Measurements from ENCODE around the gene TUSC2.

The TUSC2 gene, protein sequence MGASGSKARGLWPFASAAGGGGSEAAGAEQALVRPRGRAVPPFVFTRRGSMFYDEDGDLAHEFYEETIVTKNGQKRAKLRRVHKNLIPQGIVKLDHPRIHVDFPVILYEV

DNA sequence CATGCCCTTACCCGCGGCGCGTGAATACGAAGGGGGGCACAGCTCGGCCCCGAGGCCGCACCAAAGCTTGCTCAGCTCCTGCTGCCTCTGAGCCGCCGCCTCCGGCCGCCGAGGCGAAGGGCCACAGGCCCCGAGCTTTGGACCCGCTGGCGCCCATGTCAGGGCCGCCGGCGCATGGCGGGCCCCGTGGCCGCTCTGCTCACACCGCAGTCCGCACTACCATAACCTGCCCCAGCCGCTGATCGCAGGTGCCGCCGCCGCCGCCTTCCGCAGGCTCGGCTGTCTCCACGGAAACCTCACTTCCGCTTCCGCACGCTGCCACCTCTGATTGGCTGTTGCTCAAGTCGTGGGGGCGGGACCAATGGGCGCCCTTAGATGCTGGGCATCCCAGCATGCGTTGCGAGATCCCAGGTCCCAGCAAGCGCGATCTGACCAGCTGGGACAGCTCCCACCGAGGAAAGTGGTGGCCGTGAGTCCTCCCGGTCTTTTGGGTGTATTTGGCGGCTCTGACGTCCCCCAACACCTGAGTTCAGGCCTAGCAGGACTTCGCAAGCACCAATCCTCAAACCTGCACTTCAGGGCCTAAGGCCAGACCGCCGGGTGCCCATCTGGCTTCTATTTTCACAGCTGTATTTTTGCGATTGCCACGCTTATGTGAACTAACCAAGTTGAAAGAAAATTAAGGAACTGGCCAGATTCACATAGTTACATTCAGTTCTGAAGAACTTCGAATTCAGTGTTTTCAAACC lies at the start of gene TUSC2:
TSS of gene TUSC2 (minus strand) at position 281 of the 749 bp plus-strand sequence. CDS start at position 157, 124 bp downstream.
- peak; percentile 99 for DNase-seq

DNA sequence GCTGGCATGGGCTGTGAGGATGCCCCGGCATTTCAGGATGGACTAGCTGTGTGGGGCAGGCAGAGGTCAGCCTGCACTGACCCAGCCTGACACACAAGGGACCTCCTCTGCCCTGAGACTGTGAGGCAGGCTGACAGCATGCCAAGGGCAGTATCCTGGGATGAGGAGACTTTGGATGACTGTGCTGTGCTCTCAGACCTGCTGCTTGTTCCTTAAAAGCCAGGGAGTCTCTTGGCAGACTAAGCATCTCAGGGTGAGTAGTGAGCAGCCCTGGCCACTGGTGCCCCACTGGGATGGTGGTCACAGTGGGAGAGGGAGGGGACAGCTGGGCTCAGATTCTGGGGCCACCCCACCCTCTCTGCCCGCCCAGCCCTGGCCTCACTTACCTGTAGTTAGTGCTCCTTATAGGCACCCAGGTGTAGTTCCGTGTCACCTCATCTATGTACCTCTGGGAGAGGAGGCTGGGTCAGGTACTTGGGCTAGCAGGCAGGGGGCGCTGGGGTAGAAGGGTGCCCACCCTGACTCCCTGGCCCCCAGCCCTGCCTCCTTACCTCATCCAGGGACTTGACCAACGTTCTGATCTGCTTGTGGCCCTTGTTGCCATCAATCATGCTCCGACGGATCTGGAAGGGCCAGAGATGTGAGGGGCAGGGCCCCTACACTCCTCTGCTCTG lies 47.4 kb upstream of the TUSC2 start:
- peak; percentile 82 for DNase-seq

DNA sequence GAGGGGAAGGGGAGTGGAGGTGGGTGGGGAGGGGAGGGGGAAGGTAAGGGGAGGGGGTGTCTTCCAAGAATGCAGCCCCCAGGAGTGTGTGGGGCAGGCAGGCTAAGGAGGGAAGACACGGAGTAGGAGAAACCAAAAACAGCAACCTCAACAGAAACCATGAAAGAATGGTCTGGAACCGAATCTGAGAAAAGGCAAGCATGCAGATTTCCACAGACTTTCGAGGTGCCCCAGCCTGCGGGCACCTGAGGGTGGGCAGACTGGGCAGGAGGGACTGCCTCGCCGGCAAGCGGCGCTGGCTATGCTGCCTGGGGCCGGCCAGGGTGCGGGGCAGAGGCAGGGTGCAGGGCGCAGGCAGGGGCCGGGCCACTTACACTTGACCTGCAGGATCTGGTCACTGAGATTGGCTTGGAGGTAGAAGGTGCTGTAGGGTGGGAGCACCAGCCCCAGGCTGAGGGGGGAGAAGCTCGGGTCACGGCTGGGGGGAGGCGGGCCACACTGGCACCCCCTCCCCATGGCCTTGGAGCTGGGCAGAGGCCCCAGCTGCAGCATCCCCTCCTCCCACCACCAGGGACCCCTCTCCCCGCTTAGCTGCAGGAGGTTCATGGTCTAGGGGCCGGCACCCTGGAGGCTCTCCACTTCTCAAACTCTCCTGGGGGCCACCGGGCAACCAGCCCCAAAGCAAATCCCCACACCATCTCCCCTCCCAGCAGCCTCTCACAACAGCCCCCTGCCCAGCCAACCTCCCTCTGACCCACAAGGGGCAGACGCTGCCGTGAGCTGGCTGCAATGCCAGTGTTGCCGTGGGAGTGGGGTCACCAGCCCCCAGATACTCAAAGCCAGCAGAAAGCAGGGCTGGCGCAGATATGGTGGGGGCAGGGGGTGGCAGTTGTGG lies 46.6 kb upstream of the TUSC2 start:
- no peak for DNase-seq

DNA sequence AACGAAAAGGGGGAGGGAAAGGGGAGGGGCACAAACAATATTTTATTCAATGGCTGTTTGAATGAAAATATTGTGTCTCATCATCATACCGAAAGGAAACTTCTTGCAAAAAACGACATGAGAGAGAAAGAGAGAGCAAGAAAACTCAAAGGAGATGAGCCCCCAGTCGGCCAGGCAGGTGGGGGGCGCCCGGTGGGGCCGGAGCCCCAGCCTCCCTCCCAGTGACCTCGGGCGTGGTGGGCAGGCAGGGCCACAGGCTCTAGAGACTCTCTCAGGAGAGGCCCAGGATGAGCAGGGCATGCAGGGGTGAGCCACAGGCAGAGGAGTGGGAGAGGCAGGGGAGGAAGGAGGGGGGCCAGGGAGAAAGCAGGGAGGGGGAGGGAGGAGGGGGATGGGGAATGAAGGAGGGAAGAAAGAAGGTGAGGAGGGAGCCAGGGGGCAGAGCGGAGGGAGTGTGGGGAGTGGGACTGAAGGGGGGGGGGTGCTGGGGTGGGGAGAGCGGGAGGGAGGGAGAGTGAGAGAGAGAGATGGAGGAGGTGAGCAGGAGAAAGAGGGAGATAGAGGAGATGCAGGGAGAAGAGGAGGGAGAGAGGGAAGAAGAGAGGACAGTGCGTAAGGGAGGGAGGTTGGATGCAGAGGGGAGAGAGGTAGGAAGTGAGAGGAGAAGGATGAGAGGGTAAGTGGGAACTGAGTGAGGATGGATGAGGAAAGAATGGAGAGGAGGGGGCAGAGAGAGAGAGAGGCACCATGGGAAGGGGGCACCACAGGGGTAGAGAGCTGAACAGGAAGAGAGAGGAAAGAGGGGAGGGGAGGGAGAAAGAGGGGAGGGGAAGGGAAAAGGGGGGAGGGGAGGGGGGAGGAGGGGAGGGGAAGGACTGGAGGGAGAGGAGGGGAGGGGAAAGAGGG lies 45.4 kb upstream of the TUSC2 start:
- DNase-seq, result no peak

DNA sequence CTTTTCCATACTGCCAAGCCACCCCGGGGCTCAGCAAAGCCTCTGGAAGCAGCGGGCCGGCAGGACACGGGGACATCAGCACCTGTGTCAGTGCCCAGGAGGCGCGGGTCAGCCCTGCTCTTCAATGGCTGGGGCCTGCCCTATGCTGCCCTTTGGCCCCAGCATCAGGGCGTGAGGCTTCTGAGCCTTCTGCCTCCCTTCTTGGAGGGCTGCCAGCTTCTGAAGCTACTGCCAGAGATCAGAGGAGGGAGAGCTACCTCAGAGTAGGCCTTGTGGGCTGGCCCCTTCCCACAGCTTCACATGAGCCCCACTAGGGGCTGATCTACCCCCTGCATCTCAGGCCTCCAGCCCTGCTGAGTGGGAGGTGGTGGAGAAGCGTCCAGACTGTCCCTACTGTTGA lies 44.3 kb upstream of the TUSC2 start:
- DNase-seq, result no peak

DNA sequence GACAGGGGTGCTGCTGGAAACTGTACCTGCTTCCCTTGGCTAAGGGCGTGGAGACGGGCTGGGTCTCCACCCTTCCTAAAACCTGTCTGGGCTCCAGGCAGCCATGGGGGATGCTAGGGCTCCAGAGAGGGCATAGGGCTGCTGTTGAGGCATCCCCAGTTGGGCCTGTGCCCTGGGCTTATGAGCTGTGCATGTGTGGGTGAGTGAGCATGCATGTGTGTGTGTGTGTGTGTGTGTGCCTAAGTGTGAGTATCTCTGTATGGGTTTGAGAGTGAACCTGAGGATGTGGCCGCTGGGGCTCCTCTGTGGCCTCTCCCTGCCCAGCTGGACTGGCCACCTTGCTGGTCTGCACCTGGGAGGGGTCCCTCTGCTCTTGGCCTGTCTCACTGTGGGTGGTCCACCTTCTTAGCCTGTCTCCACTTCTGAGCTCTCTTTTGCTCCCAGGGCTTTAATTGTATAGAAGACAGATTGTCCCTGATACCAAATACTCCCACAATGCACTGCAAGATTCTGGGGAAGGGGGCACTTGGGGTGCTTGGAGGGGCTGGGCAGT lies 43.2 kb upstream of the TUSC2 start:
- DNase-seq, result no peak

DNA sequence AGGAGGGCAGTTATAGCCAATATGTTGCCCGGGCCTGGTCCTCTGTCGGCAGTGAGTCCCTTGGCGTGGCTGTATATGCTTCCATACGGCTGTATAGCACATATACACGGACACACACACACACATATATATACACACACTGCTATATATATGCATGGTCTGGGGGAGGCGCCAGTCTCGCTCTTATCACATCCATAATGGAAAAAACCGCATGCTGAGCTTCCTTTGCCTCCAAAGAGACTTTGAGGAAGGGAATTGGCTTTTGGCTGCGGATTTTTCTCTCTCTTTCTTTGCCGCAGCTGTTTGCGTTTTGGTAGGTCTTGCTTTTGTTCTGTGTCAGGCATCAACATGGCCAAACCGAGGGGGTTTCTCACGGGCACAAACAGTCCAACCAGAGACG lies 42.6 kb upstream of the TUSC2 start:
- peak; percentile 83 for DNase-seq

DNA sequence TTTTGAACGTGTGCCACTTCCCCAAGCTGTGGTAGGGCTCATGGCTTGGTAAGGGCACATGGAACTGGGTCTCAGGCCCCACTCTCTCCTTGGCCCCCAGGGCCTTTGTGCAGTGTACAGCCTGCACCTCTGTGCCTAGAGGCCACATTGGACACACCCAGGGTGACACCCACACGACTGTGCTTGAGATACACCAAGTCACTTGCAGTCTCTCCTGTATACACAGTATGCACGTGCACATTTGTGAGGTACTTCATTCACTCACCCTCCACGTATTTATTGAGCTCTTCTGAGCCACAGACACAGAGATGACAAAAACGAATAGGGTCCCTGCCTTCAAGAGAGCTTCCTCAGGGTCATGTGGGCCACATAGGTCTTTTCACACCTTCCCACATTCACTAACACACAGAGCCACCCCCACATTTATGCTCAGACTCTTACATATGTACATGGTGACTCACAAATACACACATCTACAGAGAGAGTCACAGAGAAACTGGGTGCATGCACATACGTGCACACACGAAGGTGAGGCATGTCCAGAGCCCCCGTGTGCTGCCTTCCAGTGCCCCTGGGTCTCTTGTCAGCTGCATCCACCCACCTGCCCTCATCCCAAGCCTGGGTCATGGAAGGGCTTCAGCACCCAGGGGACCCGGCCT lies 41.1 kb upstream of the TUSC2 start:
- no peak for DNase-seq

DNA sequence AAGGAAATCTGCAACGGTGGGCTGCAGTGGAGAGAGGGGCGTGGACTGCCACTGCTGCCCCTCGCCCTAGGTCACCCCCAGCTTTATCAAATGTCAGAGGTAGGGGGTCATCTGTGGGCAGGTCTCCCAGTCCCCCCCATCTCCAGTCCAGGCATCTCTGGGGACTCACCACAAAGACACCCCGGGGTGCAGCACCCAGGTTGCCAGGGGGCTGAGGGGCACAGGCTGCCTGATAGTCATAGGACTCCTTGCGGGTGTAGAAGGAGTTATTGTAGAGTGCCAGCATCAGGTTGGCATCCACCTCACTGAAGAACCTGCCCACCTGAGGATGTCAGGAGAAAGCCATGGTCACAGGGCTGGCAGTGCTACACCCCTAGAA lies 37.8 kb upstream of the TUSC2 start:
- no peak for DNase-seq

DNA sequence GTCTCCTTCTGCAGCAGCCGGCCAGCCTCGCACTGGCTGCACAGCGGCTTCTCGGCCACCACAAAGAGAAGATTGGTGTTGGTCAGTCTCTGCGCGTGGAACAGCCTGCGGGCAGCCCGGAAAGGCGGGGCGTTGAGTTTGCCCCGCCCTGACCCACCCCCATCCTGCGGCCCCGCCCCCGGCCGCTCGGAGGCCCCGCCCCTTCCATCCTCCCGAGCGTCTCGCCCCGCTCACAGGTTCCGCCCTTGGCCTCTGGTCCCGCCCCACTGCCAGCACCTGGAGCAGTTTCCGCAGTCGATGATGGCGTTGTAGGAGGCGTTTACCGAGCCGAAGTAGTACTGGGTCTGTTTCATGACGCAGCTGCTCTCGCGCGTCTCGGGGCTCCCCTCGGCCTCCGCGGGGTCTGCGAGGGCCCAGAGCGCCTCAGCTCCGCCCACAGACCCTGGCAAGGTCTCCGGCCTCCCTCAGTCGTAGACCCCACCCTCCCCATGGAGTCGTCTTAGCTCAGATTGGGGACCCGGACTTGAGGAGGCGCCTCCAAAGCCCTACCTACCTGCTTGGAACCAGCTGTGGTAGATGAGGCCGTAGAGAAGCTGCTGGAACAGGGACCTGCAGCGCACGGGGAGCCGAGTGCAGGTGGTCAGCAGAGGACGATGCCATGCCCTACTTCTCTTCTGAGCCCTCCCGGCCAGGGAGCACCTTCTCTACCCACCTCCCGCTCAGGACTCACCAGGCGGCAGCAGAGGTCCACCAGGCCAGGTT lies 37.2 kb upstream of the TUSC2 start:
- peak; percentile 93 for DNase-seq

DNA sequence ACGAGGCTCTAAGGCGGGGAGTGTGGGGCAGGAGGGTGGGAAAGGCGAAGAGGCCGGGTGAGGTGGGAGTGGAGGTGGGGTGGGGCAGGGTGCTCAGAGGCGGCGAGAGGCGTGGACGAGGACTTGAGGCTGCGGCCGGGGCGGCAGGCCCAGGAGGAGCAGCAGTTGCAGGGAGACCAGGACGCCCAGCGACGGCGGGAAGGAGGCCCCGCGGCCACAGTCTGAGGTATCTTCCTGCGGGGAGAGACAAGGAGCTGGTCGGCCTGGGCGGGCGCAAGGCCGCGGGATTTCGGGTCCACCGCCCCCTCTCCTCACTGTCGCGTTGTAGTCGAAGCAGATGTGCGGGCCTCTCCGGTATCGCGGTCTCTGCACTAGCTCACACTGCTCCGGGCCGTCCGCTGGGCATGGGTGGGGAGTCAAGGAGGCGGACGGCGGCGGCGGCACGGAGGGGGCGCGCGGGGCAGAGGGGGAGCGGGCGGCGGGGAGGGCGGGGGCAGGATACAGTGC lies 36.6 kb upstream of the TUSC2 start:
- no peak for DNase-seq

DNA sequence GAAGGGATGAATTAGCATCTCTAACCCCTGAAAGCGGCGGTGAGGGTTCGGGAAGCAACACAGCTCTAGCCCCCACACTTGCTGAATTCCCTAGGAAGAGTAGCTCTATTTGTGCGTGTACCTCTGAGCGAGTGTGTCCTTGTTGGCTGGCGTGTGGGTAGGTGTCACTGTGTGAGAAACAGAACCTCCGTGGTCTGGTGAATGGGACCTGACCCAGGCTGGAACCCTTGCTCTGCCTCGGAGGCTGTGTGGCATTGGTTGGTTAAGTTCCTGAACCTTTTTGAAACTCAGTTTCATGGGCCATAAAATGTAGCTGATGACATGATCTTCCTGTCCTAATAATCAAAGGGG lies 31.7 kb upstream of the TUSC2 start:
- DNase-seq, result no peak

DNA sequence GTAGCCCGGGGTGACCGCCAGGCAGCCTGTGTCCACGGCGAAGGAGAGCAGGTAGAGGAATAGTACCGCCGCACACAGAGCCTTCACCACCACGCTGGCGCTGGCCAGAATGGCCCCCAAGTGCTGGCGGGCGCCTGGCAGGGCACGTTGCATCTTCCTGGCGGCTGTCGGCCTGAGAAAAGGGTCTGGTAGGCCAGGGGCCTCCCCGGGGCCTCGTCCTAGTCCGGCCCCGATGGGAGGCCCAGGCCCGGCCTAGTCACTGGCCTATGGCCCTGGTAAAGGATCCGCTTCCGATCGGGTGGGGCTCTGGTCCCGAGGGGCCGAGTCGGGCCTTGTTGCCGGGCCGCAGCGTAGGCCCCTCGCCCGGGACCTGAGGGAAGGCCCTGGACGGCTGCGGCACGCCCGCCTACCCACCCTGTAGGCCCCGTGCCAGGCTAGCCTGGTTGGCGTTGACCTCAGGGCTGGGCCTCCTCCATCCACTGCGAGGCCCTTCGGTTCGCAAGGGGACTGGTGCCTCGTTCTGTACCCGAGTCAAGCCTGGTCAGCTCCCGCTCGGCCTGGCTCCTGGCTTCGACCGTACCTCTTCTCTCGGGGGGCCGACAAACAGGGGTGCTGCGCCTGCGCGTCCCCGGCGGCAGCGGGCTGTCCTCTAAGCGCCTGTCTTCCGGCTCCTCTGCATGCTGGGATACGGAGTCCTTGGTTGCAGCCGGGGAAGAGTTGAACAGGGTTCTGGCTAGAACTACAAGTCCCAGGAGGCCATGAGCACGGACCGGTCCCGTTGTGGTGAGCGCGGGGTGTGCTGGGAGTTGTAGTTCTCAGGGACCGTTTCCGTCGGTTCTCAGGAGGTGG lies 31.1 kb upstream of the TUSC2 start, which contains the start of gene TMEM115:
TSS of gene TMEM115 (minus strand) at position 611 of the 849 bp plus-strand sequence. CDS start at position 153, 458 bp downstream.
- DNase-seq, result peak; percentile 98

DNA sequence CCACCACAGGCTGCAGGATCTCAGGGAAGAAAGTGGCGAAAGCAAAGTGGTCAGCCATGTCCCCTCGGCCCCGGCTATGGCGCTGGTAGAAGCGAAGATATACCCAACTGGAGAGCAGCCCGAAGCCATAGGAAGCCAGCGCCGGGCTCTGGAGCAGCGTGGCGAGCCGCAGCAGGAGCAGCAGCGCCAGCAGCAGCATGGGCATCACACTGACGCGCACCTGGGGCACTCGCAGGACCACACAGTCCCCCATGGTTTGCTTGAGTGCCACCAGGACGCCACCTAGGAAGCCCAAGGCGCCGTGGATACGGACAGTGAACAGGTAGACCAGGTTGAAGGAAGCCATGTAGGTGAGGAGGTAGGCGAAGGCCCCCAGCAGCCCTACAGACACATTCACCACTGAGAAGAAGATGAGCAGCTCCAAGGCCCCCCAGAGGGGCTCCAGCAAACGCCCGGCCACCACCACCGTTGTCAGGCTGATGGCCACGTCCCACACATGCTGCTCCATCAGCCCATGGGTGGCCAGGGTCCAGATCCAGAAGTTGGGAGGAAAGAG lies 30.4 kb upstream of the TUSC2 start:
- DNase-seq, result no peak

DNA sequence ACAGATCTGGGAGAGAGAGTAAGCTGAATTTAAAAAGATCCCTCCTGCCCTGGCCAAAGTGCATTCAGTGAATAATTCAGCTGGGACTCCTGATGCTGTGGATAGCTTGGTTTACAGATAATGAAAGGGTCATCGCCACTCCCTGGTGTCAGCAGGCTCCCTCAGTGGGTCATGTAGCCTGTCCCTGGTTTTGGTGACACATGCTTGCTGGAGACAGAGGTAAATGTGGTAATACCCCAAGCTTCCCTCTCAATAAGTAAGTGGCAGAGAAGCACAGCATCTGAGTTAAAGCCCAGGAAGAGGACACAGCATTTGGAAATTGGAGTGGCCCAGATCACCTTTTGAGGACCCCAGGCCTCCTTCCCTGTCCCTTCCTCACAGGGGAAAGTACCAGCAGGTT lies 29.5 kb upstream of the TUSC2 start:
- DNase-seq, result no peak

DNA sequence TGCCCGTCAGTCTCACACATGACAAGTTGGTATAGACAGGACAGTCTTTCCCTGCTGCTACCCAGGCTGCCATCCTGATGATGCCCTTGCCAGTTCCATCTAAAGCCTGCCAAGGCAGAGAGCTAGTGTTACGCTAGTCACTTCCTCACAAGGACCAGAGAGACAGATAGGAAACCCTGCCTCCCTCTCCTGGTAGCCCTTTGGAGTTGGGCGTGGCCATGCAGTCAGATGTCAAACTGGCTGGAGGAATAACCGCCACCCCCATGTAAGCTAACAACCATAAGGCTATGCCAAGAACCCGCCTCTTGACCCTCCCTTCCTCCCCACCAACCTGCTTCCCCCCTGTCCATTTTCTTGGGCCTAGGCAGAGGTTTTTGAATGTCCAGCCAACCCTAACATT lies 28.5 kb upstream of the TUSC2 start:
- no peak for DNase-seq

DNA sequence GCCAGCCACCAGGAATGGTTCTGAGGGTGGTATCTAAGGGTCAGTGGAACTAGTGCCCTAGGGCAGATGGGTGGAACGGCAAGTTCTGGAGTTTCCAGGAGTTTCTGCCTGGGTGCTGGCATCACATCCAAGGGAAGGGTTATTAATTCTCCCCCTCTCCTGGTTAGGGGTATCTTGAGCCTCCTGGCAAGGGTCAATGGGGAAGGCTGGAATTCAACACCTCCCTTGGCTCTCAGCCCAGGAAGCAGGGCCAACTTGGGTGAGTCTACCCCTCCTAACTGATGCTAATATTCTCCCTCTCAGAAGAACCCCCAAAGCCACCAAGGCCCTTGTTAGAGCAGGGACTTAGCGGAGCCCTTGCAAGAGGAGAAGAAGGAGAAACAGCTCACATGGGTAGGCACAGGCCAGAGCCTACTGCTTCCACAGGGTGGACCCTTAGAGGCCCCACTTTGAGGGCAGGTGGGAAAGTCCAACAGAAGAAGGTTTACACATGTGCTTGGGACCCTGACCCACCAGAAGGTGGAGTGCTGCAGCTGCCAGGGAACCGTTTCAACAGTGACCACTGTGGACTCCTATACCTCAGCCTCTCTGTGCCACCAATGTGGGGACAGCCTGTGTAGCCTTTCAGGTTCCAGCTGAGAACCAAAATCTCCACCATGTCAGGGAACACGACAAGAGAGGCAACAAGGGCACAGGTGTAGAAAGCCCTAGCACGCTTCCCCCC lies 28.0 kb upstream of the TUSC2 start:
- no peak for DNase-seq

DNA sequence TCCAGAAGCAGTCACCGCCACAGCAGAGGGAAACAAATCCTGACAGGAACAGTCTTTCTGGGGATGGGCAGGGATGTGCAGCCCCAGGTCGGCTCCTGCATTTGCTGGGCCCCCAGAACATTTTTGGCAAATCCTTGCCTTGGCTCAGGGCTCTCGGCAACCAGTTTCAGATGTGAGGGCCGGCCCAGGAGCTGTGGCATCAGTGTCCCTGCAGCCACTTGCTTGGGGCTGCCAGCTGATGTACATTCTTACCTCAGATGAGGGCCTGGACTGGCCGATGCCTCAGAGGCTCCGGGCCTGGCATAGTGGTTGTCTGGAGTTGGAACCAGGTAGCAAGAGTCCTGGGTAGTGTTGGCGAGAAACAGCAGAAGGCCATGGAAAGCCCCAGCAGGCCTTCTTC lies 26.8 kb upstream of the TUSC2 start:
- no peak for DNase-seq
